ENCODE results near the gene KRTAP12-3.
"Not testable (repeated sequence)": the region's sequence is repeated elsewhere in the genome, so short reads cannot be mapped to it uniquely, and the experiment has no call there.

The KRTAP12-3 gene

DNA sequence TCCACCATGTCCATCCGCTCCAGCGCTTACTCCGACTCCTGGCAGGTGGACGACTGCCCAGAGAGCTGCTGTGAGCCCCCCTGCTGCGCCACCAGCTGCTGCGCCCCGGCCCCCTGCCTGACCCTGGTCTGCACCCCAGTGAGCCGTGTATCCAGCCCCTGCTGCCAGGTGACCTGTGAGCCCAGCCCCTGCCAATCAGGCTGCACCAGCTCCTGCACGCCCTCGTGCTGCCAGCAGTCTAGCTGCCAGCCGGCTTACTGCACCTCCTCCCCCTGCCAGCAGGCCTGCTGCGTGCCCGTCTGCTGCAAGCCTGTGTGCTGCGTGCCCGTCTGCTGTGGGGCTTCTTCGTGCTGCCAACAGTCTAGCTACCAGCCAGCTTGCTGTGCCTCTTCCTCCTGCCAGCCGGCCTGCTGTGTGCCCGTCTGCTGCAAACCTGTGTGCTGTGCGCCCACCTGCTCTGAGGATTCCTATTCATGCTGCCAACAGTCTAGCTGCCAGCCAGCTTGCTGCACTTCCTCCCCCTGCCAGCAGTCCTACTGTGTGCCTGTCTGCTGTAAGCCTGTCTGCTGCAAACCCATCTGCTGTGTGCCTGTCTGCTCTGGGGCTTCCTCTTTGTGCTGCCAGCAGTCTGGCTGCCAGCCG is 30.4 kb upstream of the KRTAP12-3 start:
- DNase-seq (ENCODE audit: low read depth in 2 of 2): not testable (repeated sequence)

DNA sequence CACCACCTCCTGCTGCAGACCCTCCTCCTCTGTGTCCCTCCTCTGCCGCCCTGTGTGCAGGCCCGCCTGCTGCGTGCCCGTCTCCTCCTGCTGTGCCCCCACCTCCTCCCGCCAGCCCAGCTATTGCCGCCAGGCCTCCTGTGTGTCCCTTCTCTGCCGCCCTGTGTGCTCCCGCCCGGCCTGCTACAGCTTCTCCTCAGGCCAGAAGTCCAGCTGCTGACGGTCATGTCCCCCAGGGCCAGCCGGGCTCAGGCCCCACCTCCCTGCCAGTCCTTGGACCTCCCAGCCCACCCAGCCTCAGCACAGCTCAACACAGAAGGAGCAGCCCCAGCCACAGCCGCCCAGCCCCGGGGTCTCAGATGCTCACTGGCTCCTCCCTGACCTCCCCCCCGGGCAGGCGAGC is 29.9 kb upstream of the KRTAP12-3 start:
- DNase-seq (ENCODE audit: low read depth in 2 of 2): not testable (repeated sequence)

DNA sequence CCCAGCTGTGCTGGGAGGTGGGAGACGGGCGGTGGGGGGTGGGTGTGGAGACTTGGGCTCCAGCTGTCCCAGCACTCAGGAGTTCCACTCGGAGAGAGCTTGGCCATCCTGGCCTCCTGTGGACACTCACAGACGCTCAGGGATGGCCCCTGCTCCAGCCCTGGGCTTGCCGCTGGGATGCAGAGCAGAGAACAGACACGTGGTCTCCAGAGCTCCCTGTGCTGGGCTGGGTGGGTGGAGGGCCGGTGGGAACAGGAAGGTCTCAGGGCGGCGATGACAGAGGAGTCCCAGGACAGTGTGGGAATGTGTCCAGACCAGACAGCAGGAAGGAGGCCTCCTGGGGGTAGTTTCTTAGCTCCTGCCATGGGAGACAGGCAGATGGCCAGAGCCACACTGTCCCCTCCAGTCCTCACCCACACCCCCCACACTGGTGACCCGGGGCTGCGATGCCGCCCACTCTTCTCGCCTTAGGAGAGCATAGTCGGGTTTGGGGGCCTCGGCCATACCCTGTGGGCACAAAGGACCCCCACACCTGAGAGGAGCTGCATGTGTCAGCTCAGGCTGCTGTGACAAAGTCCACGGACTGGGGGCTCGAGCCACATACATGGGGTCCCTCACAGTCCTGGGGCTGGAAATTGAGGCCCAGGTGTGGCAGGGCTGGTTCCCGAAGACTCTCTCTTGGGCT is 28.9 kb upstream of the KRTAP12-3 start:
- DNase-seq (ENCODE audit: low read depth in 2 of 2): no peak

DNA sequence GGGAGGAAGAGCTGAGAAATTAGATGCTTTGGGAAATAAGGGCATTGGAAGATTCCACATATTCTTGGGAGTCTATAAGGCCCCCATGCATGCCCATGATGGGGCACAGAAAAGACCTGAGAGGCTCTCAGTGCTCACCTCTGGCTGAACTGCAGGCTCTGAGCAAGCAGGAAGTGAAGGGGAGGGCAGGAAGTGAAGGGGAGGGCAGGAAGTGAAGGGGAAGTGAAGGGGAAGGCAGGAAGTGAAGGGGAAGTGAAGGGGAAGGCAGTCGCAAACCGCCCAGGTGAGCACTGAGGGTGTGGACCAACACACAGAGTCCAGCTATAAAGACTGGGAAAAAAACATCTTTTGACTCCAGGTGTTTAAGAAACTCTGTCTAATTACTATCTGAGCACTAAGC is 27.3 kb upstream of the KRTAP12-3 start:
- no peak for DNase-seq (ENCODE audit: low read depth in 2 of 2)

DNA sequence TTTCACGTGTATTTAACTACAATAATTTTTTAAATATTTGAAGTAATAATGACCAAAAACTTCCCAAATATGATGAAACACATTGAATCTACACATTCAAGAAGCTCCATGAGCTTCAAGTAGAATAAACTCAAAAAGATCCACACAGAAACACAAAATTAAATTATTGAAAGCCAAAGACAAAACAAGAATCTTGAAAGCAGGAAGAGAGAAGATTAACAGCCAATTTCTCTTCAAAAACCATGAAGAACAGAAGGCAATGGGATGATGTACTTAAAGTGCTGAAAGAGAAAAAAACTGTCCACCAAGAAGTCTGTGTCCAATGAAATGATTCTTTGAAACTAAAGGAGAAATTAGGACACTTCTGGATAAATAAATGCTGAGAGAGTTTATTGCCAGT is 25.7 kb upstream of the KRTAP12-3 start:
- DNase-seq (ENCODE audit: low read depth in 2 of 2): no peak

DNA sequence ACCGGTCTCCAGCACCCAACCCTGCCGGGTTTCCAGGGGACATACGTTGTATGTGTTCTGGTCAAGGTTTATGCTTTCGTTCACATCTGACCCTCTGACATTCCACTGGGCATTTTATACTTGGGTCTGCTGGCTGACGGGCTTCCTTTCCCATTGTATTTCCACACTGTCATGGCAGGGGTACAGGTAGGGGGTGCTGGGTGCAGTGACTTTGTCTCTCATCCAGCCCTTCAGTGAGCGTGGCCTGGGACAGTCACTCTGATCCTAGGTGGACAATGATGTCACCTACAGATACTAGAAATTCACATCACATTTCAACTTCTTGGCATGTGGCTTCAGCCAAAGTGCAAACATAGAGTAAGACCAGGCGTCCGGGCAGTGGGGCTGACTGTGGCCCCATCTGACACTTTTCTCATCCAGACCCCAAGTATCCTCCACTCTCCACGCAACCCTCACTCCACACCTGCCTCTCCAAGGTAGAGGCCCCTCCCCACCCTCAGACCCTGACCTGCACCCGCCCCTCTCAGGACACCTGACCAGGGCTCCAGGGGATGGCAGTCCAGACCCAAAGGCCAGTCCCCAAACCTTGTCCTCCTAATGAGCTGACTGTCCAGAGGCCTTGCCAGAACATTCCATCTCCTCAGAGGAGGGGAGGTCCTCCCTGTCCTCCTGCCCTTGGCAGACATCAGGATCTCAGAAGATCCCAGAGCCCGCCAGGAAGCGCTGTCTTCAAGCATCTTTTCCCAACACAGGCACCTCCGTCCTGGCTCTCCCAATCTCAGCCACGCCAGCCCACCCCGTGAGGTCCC is 21.3 kb upstream of the KRTAP12-3 start:
- no peak for DNase-seq (ENCODE audit: low read depth in 2 of 2)

DNA sequence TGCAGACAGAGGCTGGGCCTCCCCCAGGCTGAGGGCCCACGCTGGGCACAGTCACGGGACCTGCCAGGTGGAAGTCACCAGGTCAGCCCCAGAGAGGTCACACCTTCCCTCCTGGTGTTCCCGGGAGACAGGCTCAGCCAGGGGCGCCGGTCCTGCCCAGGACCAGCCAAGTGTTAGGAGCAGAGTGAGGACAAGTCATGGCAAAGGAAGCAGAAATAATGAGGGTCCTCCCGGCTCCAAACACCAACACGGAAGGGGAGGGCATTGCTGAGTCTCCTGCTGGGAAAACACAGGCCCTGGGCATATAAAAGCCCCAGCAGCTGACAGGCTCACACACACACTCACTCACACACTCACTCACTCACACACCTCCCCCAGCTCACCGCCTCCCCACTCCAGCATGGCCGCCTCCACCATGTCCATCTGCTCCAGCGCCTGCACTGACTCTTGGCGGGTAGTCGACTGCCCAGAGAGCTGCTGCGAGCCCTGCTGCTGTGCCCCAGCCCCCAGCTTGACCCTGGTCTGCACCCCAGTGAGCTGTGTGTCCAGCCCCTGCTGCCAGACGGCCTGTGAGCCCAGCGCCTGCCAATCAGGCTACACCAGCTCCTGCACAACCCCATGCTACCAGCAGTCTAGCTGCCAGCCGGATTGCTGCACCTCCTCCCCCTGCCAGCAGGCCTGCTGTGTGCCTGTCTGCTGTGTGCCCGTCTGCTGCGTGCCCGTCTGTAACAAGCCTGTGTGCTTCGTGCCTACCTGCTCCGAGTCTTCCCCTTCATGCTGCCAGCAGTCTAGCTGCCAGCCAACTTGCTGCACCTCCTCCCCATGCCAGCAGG is 20.5 kb upstream of the KRTAP12-3 start, which contains the start of gene KRTAP10-10:
KRTAP10-10 (plus strand) TSS at position 339 of the 833 bp plus-strand sequence; CDS start at position 401, 62 bp downstream.
- DNase-seq (ENCODE audit: low read depth in 2 of 2): no peak

DNA sequence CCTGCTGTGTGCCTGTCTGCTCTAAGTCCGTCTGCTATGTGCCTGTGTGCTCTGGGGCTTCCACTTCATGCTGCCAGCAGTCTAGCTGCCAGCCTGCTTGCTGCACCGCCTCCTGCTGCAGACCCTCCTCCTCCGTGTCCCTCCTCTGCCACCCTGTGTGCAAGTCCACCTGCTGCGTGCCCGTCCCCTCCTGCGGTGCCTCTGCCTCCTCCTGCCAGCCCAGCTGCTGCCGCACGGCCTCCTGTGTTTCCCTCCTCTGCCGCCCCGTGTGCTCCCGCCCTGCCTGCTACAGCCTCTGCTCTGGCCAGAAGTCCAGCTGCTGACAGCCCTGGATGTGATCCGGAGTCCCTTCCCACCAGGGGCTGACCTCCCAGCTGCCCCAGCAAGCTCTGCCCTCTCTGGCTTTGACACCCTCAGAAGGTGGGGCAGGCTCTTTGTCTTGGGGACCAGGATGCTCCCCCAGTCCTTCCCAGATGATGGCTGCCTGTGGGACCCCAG is 19.8 kb upstream of the KRTAP12-3 start:
- not testable (repeated sequence) for DNase-seq (ENCODE audit: low read depth in 2 of 2)

DNA sequence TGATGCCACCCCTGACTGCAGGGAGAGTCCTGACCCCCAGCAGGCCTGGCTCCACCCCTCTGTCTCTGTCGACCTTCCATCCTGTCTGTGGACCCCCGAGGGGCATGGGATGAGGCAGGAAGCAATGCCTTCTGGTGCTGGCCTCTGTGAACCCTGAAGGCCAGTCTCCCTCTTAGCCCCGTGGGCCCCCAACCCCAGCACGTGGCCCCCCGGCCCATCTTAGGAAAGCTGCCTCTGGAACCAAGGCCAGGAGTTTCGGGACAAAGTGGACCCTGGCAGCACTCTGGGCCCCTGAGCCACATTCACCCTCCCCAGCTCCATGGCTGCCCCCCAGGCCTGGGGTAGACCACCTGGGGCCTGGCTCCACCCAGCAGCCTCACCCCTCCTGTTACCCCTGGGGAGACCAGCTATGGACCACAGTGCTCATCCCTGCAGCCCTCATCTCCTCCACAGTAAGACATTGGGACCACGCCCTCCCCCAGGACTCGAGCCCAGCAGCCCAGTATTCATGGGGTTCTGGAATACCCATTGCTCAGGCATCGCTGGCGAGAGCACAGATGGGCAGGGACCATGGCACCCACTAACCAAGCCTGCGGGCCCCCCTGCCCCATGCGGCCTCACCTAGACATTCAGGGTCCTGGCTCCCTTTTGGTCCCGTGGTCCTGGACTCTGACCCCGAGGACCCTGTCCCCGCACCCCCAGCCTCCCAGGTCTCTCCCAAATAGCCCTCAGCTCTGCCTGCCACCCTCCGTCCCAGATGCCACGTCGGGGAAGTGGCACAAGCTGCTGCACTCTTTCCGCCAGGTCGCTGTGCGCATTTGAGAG is 19.0 kb upstream of the KRTAP12-3 start:
- not testable (repeated sequence) for DNase-seq (ENCODE audit: low read depth in 2 of 2)

DNA sequence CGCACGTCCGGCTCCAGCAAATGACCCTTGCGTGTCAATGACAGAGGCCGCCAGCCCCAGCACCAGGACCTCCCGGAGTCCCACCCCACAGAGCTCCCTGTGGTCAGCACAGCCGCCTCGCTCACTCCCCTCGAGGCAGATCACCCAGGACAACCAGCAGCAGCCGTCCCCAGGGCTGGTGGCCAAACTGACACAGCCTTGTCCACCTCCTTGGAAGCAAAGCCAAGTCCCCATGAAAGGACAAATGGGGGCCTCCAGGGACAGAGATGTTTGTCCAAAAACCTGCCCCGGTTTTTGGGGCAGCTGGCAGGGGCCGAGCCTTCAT is 18.4 kb upstream of the KRTAP12-3 start:
- no peak for DNase-seq (ENCODE audit: low read depth in 2 of 2)

DNA sequence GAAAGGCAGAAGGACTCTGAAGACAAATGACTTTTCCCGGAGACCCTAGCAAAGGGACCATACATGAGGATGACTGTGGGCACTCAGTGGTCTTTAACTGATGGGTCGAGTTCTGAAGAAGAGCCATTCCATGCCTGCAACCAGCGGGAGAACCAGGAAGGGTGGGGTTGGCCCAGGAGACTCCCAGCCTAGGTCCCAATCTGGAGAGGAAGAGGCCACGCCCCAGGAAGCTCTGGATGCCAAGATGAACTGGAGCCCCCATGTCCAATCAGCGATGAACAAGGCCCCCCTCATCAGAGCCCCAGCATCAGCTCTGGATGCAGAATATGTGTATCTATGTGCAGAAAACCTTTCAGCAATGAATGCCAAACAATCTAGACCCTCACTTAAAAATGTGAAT is 17.0 kb upstream of the KRTAP12-3 start:
- DNase-seq (ENCODE audit: low read depth in 2 of 2): no peak

DNA sequence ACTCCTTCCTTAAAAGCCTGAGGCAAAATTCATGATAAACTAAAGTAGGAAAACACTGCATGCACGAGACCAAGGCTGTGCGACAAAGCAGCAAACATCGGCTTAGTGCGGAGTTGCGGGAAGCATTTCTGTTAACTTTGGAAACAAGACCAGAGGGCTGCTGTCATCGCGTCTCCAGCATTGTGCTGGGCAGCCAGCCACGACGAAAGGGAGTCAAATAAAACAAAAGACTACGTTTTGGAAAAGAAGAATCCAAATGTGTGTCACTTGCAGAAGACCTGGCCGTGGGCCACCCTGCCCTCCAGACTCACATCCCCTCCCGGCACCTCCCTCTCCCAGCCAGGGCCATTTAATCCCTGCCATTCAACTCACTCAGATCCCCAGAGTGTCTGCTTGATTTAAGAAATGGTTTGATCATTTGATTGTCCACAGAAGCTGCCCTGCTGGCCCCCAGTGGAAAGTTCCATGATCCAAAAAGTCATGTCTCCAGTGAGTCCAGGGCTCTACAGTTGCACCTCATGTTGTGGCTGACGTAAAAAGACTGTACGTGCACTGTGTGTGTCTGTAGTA is 13.9 kb upstream of the KRTAP12-3 start:
- no peak for DNase-seq (ENCODE audit: low read depth in 2 of 2)

DNA sequence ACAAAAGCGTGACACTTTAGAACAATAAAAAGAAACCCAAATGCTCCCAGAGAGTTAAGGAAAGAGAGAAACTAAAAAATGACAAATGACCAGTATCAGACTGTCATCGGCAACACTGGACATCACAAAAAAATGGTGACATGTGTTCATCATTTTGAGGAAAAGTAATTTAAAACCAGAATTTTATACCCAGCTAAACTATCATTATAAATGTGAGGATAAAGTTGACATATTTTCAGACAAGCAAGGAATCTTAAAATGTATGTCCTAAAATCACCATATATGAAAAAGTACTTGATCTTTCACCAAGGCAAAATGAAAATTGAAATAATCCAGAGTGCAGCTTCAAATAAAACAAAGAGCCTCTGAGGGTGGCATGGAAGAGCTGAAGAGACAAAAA is 12.9 kb upstream of the KRTAP12-3 start:
- no peak for DNase-seq (ENCODE audit: low read depth in 2 of 2)

DNA sequence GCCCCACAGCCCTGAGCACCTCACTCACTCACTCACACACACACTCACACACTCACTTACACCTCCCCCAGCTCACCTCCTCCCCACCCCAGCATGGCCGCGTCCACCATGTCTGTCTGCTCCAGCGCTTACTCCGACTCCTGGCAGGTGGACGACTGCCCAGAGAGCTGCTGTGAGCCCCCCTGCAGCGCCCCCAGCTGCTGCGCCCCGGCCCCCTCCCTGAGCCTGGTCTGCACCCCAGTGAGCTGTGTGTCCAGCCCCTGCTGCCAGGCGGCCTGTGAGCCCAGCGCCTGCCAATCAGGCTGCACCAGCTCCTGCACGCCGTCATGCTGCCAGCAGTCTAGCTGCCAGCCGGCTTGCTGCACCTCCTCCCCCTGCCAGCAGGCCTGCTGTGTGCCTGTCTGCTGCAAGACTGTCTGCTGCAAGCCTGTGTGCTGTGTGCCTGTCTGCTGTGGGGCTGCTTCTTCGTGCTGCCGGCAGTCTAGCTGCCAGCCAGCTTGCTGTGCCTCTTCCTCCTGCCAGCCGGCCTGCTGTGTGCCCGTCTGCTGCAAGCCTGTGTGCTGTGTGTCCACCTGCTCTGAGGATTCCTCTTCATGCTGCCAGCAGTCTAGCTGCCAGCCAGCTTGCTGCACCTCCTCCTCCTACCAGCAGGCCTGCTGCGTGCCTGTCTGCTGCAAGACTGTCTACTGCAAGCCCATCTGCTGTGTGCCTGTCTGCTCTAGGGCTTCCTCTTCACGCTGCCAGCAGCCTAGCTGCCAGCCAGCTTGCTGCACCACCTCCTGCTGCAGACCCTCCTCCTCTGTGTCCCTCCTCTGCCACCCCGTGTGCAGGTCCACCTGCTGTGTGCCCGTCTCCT is 11.1 kb upstream of the KRTAP12-3 start, which contains the start of gene KRTAP10-11:
KRTAP10-11 (plus strand) TSS at position 49 of the 856 bp plus-strand sequence; CDS start at position 94, 45 bp downstream.
- DNase-seq (ENCODE audit: low read depth in 2 of 2): not testable (repeated sequence)

DNA sequence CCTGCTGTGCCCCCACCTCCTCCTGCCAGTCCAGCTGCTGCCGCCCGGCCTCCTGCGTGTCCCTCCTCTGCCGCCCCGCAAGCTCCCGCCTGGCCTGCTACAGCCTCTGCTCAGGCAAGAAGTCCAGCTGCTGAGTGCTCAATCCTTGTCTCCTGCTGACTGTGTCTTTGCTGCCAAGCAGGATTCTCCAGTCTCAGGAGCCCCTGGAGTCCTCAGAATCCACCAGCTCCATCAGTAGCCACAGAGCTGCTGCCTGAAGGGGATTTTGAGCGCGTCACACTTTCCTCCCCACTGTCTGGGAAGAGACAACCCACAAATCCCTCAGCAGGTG is 10.5 kb upstream of the KRTAP12-3 start:
- no peak for DNase-seq (ENCODE audit: low read depth in 2 of 2)

DNA sequence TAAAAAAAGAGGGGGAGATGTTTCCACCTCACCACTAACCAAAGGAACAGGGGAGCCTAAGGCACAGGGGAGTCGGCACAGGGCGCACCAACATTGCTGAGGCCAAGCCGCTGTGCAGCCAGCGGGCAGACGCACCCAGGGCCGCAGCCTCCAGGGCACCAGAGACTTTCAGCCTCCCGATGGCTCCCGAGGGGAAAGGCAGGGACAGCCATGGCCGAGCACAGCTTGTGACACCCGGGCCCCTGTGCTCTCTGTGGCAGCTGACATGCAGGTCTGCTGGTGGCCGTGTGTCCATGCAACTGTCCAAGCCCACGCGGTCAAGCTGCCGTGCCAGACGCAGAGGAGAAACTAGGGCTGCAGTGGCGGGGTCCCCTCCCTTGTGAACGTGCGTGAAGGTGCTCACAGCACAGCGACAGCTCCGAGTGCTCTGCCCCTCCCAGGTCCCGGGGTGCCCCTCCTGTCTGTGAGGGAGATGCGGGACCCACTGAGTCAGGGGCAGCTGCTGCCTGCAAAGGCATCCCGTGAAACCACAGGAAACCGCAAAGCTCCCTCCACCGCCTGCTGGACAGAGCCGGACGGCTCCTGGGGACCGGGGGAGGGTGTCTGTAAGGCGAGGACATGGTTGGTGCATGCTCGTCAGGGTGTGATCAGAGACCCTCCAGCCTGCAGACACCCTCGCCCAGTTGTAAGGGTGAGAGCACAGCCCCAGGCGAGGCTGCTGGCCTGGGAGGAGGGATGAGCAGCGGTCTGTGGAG is 9.0 kb upstream of the KRTAP12-3 start:
- no peak for DNase-seq (ENCODE audit: low read depth in 2 of 2)

DNA sequence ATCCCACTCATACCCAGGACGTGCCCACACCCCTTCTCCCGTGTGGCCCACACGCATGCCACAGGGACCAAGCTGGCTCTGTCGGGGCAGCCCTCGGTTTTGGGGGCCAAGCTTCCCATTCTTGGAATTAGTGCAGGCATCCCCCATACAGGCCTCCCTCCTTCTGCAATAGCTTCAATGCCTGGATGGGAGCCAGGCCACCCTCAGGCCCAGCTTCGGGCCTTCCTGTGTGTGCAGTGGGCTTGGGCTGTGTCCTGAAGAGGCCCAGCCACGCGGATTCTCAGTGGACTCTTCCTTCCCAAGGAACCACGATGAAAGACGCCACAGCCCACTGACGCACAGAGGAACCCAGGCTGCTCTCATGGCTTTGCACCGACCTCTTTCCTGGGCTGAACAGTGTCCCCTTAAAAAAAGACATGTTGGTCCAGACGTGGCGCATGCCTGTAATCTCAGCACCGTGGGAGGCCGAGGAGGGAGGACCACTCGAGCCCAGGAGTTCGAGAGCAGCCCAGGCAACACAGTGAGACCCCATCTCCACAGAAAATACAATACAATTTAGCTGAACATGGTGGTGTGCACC is 8.1 kb upstream of the KRTAP12-3 start:
- DNase-seq (ENCODE audit: low read depth in 2 of 2): no peak

DNA sequence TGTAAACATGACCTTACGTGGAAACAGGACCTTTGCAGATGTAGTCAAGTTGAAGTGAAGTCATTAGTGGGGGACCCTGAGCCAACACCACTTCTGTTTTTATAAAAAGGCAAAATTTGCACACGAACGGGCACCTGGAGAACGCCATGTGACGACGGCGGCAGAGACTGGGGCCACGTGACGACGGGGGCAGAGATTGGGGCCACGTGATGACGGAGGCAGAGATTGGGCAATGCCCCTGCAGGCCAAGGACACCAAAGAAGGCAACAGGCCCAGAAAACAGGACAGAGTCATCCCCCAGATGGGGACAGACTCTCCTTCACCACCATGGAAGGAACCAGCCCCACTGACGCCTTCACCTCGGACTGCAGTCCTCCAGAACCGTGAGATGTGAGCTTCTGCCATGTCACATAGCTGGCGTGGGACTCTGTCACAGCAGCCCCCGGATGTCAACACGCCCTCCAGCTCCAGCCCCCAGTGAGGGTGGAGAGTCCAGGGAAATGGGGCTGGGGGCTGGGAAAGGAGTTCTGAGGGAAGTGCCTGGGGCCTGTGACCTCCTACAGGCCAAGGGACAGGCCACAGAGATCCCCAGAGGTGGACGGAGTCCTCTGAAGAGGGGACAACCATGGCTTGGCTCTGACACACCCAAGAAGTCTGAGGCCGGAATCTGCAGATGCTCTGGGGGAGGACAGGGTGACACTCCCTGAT is 7.3 kb upstream of the KRTAP12-3 start:
- no peak for DNase-seq (ENCODE audit: low read depth in 2 of 2)
